IPS-NIHi11 (cell line): ENCODE results near the gene ERBB4.
"Not testable (repeated sequence)": the region's sequence is repeated elsewhere in the genome, so short reads cannot be mapped to it uniquely, and the experiment has no call there.

ENCODE experiments used
- DNase-seq: peaks from one replicate; pipeline ENCODE4 v3.0.0; 2012; ENCODE audit warnings: mixed read lengths, low spot score

The ERBB4 gene

GRCh38 chr2:212197776-212198175 is 340.8 kb downstream of the ERBB4 start:
- no peak for DNase-seq

DNA sequence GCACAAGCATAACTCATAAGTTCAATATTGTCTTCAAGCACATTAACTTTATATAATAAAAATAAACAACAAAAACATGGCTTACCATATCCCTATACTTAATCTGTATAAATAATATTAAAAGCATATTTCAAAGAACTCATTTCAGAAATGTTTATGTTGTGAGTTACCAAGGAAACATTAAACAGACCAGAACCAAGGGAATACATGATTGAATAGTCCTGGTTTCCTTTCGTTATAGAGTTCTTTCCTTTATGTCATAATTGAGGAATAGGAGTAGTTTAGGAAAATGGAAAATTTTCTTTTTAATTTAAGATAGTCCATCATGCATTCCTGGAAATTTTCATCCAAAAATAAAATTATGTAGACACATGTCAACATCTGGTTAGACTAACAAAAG is 343.0 kb downstream of the ERBB4 start:
- DNase-seq: no peak

- DNase-seq: no peak
Observed at GRCh38 chr2:212194396-212194795, 344.2 kb downstream of the ERBB4 start.

GRCh38 chr2:212193803-212194202 is 344.8 kb downstream of the ERBB4 start:
- DNase-seq: no peak

DNA sequence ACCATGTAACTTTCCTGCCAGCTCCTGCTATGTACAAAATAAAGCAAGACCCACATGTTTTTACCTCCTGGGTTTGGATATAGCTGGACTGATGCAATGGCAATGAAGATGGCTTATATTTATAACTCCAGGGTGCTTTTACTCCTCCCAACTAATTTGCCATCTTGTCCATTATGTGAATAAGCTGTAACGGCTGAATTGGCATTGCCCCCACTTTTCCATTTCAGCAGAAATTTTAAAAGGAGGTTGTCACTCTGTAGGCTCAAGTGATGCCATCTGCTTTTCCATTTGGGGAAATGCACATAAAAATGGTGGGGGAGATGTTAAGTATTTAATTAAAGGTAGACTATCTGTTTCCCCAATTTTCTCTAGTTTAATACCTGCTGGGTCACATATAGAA is 345.5 kb downstream of the ERBB4 start:
- DNase-seq: no peak

DNA sequence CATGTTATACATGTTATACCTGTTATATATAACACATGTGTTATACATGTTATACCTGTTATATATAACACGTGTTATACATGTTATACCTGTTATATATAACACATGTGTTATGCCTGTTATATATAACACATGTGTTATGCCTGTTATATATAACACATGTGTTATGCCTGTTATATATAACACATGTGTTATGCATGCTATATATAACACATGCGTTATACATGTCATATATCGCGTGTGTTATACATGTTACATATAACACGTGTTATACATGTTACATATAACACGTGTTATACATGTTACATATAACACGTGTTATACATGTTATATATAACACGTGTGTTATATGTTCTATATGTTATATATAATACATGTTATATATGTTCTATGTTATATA is 347.2 kb downstream of the ERBB4 start:
- not testable (repeated sequence) for DNase-seq

GRCh38 chr2:212186166-212186565 is 352.4 kb downstream of the ERBB4 start:
- DNase-seq: no peak

DNA sequence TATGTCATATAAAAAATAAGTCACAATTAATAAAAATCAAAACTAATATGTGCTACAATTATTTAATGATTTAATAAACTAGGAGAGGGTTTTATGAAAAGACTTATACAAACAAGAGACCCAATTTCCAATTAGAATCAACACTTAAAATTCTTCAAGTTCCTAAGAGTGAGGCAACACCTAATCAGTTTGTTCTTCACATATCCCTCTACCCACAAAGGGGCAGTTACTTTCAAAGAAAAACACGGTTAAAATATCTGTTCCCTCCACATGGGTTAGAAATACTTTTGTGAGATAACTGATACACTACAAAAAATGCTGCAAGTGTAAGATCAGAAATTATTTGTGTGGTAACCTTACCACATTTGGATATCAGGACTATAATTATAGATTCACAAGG is 357.0 kb downstream of the ERBB4 start:
- no peak for DNase-seq

DNA sequence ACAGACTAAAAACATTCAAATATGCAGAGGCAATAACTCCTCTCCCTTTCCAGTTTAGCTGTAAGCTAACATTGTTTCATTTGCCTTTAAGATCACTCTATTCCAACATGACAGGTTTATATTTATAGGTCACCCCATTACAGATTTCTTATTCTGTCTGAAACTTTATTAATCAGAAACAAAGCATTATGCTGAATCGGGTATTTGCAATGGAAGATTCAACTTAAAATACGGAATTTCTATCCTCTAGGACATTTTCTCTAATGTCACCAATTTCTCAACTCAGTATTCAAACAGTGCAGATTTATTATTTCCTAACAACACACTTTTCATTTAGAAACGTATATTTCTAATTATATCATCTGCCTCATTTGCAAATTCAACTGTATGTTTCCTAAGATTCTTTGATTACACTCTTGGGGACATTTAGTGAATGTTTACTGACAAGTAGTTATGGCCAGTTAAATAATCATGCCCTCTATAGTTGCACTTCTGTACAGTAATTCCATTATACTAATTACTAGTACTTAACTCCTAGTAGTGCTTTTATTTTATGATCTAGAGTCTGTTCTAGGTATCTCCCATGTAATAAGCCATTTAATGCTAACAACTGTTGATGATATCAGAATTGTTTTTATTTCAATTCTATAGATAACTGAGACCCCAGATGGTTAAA is 358.1 kb downstream of the ERBB4 start:
- no peak for DNase-seq

- no peak for DNase-seq
Observed at GRCh38 chr2:212177724-212178123, 360.9 kb downstream of the ERBB4 start.

GRCh38 chr2:212176151-212176550 is 362.5 kb downstream of the ERBB4 start:
- DNase-seq: no peak

DNA sequence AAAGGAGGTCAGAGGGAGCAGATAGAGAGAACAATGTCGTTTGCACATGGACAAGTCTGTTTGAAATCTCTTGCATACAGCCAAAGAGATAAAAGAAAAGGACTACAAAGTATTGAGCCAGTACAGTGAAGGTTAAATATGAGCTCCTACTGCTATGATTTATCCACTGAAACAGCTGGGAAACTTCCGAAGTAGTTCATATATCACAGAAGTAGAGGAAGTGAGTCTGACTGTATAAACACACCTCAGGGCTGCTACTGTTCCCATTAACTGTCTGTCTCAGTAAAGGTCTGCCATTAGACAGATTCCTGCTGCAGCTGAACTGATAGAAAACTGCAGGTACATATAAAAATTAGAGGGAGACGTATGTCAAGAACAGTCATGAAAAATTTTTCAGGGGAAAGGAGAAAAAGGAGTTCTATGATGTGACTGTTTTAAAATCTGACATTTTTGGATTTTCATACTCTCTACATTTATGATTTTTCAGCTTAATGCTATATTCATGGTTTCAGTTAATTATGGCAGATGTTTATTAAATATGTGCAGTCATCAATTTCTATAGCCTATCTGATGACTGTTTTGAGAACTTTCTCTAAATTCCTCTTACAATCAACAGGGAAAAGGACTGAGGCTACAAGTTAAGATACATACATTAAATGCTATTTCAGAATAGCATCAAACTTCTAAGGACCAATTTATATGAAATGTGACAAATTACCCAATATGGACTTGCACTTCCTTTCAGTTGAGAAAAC is 364.7 kb downstream of the ERBB4 start:
- no peak for DNase-seq

DNA sequence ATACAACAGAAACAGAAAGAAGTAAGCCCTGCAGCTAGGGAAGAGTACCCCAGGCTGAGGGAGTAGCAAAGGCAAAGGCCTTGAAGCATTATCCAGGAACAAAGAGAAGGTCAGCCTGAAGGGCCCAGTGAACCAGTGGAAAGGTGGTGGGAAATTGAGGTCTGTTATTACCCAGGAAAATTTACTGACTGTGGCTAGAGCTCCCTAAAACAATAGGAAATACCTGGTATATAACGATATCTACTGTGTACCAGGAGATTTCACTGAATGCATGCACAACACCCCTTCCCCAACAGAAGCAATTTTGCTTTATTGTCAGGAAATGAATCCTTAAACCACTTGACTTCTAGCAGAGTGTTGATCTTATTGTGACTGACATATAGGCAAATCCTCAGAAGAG is 365.3 kb downstream of the ERBB4 start:
- DNase-seq: no peak

GRCh38 chr2:212170382-212170781 is 368.2 kb downstream of the ERBB4 start:
- DNase-seq: no peak

GRCh38 chr2:212158081-212158480 is 380.5 kb downstream of the ERBB4 start:
- no peak for DNase-seq

GRCh38 chr2:212157012-212157411 is 381.6 kb downstream of the ERBB4 start:
- DNase-seq: no peak

GRCh38 chr2:212156088-212156487 is 382.5 kb downstream of the ERBB4 start:
- no peak for DNase-seq

DNA sequence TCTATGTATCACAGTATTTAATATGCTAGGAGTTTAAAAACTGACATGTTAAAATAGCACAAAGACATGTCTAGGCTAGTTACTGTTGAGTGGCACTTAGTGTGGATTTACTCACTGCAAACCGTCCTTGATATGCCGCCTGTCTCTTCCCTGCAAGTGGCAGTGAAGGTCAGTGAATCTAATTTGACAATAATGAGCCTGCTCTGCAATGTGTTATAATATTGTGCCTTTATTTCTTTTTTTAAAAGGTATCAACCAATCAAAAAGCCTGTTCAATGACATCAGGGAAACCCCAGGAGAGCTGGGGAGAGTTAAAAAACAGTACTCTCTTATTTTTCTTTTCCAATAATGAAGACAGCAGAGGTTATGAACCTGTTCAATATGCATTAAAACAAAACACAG is 384.1 kb downstream of the ERBB4 start:
- DNase-seq: no peak

DNA sequence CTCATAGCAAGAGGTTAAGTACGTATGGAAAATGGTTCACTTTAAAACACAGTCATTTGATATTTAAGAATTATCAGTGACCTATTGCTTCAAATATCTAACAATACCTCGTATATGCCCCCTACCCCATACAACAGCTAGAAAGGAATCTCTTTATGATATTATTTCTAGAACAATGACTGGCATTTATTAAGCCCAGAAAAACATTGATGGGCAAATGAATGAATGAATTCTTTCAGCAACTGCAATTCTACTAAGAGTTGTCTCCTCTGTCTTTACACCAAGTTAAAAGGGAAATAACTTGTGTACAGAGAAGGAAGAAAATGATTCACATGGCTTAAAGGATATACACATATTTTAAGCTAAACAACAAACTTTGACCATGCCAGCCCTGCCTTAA is 384.7 kb downstream of the ERBB4 start:
- DNase-seq: no peak

GRCh38 chr2:212147921-212148513 is 390.6 kb downstream of the ERBB4 start:
- no peak for DNase-seq

GRCh38 chr2:212146416-212146815 is 392.2 kb downstream of the ERBB4 start:
- DNase-seq: no peak

DNA sequence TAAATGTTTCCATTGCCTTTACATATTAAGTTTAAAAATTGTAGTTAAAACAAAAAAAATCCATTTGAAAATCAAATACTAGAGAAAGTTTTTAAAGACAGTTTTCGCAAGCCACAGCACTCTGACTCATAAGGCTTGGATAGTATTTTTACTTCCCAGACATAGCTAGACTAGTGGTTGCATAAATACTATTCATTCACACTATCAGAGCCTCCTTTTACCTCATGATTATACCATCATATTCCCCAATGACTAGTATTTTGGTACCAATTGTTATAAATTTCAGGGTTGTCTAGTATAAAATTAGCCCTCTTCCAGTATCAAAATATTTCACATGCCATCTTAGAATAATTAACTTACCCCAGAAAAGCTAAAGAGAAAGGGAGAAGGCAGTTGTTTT is 393.5 kb downstream of the ERBB4 start:
- DNase-seq: no peak

GRCh38 chr2:212142631-212143030 is 396.0 kb downstream of the ERBB4 start:
- no peak for DNase-seq
